ENCODE data around the gene TBC1D22A. TPM values are rescaled to one million over a fixed set of nuclear protein-coding genes. Genes with fewer than 3 reads are reported as not detected.

TBC1D22A gene
- total RNA-seq, 4 donors from 2014 or later: 15.6 to 21.7 (median 20.5) TPM

- no peak for DNase-seq
- peaks cover 48 to 67% (median 51%) of the 10 kb centered on the region in 3 donors for H3K4me1 ChIP-seq
- intact Hi-C loops (cut with DNase I): no loop called here
- no peaks in the 10 kb centered on the region for H3K36me3 ChIP-seq
- H3K9me3 ChIP-seq: no peaks in the 10 kb centered on the region
- H3K27me3 ChIP-seq: no peaks in the 10 kb centered on the region
- WGBS, 2 donors: no CpG with 5 or more reads among the region's 99 CpGs
- H3K27ac ChIP-seq: peak within 1 kb of the TSS; percentile 81 to 98 (median 94)
- H3K4me3 ChIP-seq: peak within 1 kb of the TSS; percentile 77 to 100 (median 88)
- peak in 2 of 4 donors; percentile 51 to 55 for TF ChIP-seq POLR2A (IDR thresholded peaks at IDR 0.05)
- TF ChIP-seq CTCF (IDR thresholded peaks at IDR 0.05): no peak
Measured at GRCh38 chr22:46737976-46738646, 24.3 kb upstream of the TBC1D22A start, which contains the start of gene CERK. TSS of gene CERK (minus strand) at chr22:46738252. CDS start at chr22:46738148, 104 bp downstream.

GRCh38 chr22:46738647-46739093 lies 23.8 kb upstream of the TBC1D22A start:
- no peaks in the 10 kb centered on the region for H3K27me3 ChIP-seq
- intact Hi-C loops (cut with DNase I): no loop called here
- H3K9me3 ChIP-seq: no peaks in the 10 kb centered on the region
- TF ChIP-seq CTCF (IDR thresholded peaks at IDR 0.05) (no peak), POLR2A (IDR thresholded peaks at IDR 0.05) (no peak)
- peaks cover 48 to 61% (median 48%) of the 10 kb centered on the region in 3 donors for H3K4me1 ChIP-seq
- peak overlapping the region; percentile 81 to 98 (median 94) for H3K27ac ChIP-seq
- 0% methylated on average over 3 of the region's 20 CpGs; no CpG with 5 or more reads in 1 of the 2 donors for WGBS, 2 donors
- H3K36me3 ChIP-seq: no peaks in the 10 kb centered on the region
- no peak for DNase-seq
- peak overlapping the region; percentile 77 to 100 (median 88) for H3K4me3 ChIP-seq

- Histone ChIP-seq H3K4me1 (peaks cover 42 to 55% (median 45%) of the 10 kb centered on the region in 3 donors), H3K27me3 (no peaks in the 10 kb centered on the region), H3K4me3 (peak overlapping the region; percentile 77 to 100 (median 88)), H3K9me3 (no peaks in the 10 kb centered on the region), H3K36me3 (no peaks in the 10 kb centered on the region), H3K27ac (peak overlapping the region; percentile 81 to 98 (median 94))
- intact Hi-C loops (cut with DNase I): no loop called here
- DNase-seq: no peak
- WGBS, 2 donors: 56 to 100% methylated on average over 6 to 16 of the region's 20 CpGs
- TF ChIP-seq CTCF (IDR thresholded peaks at IDR 0.05) (peak in 3 of 6 experiments; percentile 36 to 54 (median 47)), POLR2A (IDR thresholded peaks at IDR 0.05) (peak in 1 of 4 donors; percentile 28)
Measured at GRCh38 chr22:46739094-46739870, 23.2 kb upstream of the TBC1D22A start.

GRCh38 chr22:46740910-46741780 lies 21.3 kb upstream of the TBC1D22A start:
- 88 to 94% methylated on average over 11 of the region's 14 CpGs for WGBS, 2 donors
- TF ChIP-seq CTCF (IDR thresholded peaks at IDR 0.05): no peak
- no peak for TF ChIP-seq POLR2A (IDR thresholded peaks at IDR 0.05)
- intact Hi-C loops (cut with DNase I): no loop called here

More at GRCh38 chr22:46740910-46741780, 21.3 kb upstream of the TBC1D22A start:
- Histone ChIP-seq H3K36me3 (no peaks in the 10 kb centered on the region), H3K4me1 (peaks cover 23 to 37% (median 27%) of the 10 kb centered on the region in 3 donors), H3K27ac (no peak overlapping the region), H3K4me3 (no peak overlapping the region), H3K9me3 (no peaks in the 10 kb centered on the region), H3K27me3 (no peaks in the 10 kb centered on the region)
- DNase-seq: no peak
